Neural progenitor cell (in vitro differentiated cells): ENCODE measurements around the gene PBX1. TPM values are rescaled to one million over a fixed set of nuclear protein-coding genes. Genes with fewer than 3 reads are reported as not detected.

Experiments used
- DNase-seq: peaks from one replicate; pipeline ENCODE4 v3.0.0-alpha.2; 2016; ENCODE audit warnings: low spot score
- H2AFZ ChIP-seq: fragments of 200-600 bp; sonication (generic); replicated peaks from 2 replicates; pipeline ENCODE4 v1.6.1; 2016; ENCODE audit warnings: antibody characterized with exemption
- H3F3A ChIP-seq: fragments of 200-600 bp; sonication (generic); 2 replicates; pipeline ENCODE4 v1.6.1; 2016; ENCODE audit warnings: antibody characterized with exemption, low read depth
- H3K27ac ChIP-seq: fragments of 200-600 bp; sonication (generic); 2 replicates; pipeline ENCODE4 v1.5.1; 2016; ENCODE audit warnings: mild to moderate bottlenecking
- H3K27me3 ChIP-seq: fragments of 200-600 bp; sonication (generic); 2 replicates; pipeline ENCODE4 v1.6.1; 2016; ENCODE audit warnings: mild to moderate bottlenecking, moderate library complexity
- H3K36me3 ChIP-seq: fragments of 200-600 bp; sonication (generic); 2 replicates; pipeline ENCODE4 v1.5.1; 2016
- H3K4me1 ChIP-seq: fragments of 200-600 bp; sonication (generic); 2 replicates; pipeline ENCODE4 v1.6.1; 2016; ENCODE audit warnings: mixed run types
- H3K4me2 ChIP-seq: fragments of 200-600 bp; sonication (generic); 2 replicates; pipeline ENCODE4 v1.6.1; 2016
- H3K4me3 ChIP-seq: fragments of 200-600 bp; sonication (generic); 2 replicates; pipeline ENCODE4 v1.5.1; 2016
- H3K79me2 ChIP-seq: fragments of 200-600 bp; sonication (generic); 2 replicates; pipeline ENCODE4 v1.6.1; 2016; ENCODE audit warnings: low read depth
- H3K9ac ChIP-seq: fragments of 200-600 bp; sonication (generic); 2 replicates; pipeline ENCODE4 v1.6.1; 2016
- H3K9me3 ChIP-seq: fragments of 200-600 bp; sonication (generic); 2 replicates; pipeline ENCODE4 v1.5.1; 2016; ENCODE audit warnings: low read depth
- H4K20me1 ChIP-seq: fragments of 200-600 bp; sonication (generic); 2 replicates; pipeline ENCODE4 v1.6.1; 2016; ENCODE audit warnings: low read depth
- H3K27ac Mint-ChIP-seq: 3 replicates; pipeline ENCODE4 v1.8.0; 2021; ENCODE audit warnings: mixed read lengths
- H3K27me3 Mint-ChIP-seq: 2 replicates; pipeline ENCODE4 v1.8.0; 2022; ENCODE audit warnings: low read depth, mild to moderate bottlenecking, inconsistent platforms, moderate library complexity, mixed read lengths; ENCODE audit not compliant: insufficient read depth
- H3K36me3 Mint-ChIP-seq: 3 replicates; pipeline ENCODE4 v1.8.0; 2021; ENCODE audit warnings: mixed read lengths
- H3K4me1 Mint-ChIP-seq: 3 replicates; pipeline ENCODE4 v1.8.0; 2021; ENCODE audit warnings: mixed read lengths
- H3K4me3 Mint-ChIP-seq: 3 replicates; pipeline ENCODE4 v1.8.0; 2021; ENCODE audit warnings: mild to moderate bottlenecking, moderate library complexity, mixed read lengths
- H3K9me3 Mint-ChIP-seq: 3 replicates; pipeline ENCODE4 v1.8.0; 2020; ENCODE audit warnings: mixed read lengths
- CTCF ChIP-seq: fragments of 200-600 bp; sonication (generic); IDR thresholded peaks from 2 replicates; pipeline ENCODE4 v1.5.1; 2017; ENCODE audit warnings: antibody characterized with exemption, mild to moderate bottlenecking
- EZH2 ChIP-seq: fragments of 200-600 bp; sonication (generic); IDR thresholded peaks from 2 replicates; pipeline ENCODE4 v1.6.1; 2017; ENCODE audit warnings: antibody characterized with exemption, mild to moderate bottlenecking, moderate library complexity
- EZH2phosphoT487 ChIP-seq: fragments of 200-600 bp; sonication (generic); IDR thresholded peaks from 2 replicates; pipeline ENCODE4 v1.6.1; 2017; ENCODE audit warnings: antibody characterized with exemption
- total RNA-seq: library from RNA; depleted of rRNA; stranded (reverse); fragments of >200 nt; gene quantifications from 2 replicates; pipeline ENCODE4 v1.2.3, GENCODE V29; 2015; ENCODE audit warnings: low replicate concordance

Gene PBX1
- total RNA-seq, 1 donor from 2014 or later, result 91.1 TPM

GRCh38 chr1:164561007-164561406 is 2.0 kb downstream of the PBX1 start:
- Histone ChIP-seq H3K27me3 (no peaks in the 10 kb centered on the region), H2AFZ (no peak overlapping the region), H3K9ac (peak overlapping the region; percentile 67), H3K79me2 (peaks cover 64% of the 10 kb centered on the region), H3K9me3 (no peaks in the 10 kb centered on the region), H3K4me3 (peak overlapping the region; percentile 81), H3K27ac (peak overlapping the region; percentile 10), H3K4me1 (peaks cover 41% of the 10 kb centered on the region), H3F3A (peaks cover 22% of the 10 kb centered on the region), H3K4me2 (peak overlapping the region; percentile 93), H4K20me1 (peaks cover 42% of the 10 kb centered on the region), H3K36me3 (no peaks in the 10 kb centered on the region)
- Mint-ChIP-seq H3K4me3 (peak overlapping the region; percentile 100), H3K27me3 (no peaks in the 10 kb centered on the region), H3K27ac (peak overlapping the region; percentile 85), H3K4me1 (peaks cover 57% of the 10 kb centered on the region), H3K36me3 (peaks cover 4% of the 10 kb centered on the region), H3K9me3 (no peaks in the 10 kb centered on the region)
- no peak for TF ChIP-seq EZH2
- no peak for TF ChIP-seq EZH2phosphoT487
- TF ChIP-seq CTCF, result no peak
- DNase-seq, result no peak

- Histone ChIP-seq H3K9ac (peak overlapping the region; percentile 67), H4K20me1 (peaks cover 46% of the 10 kb centered on the region), H3K27me3 (no peaks in the 10 kb centered on the region), H3K4me3 (peak overlapping the region; percentile 81), H3K4me2 (peak overlapping the region; percentile 93), H2AFZ (no peak overlapping the region), H3K36me3 (no peaks in the 10 kb centered on the region), H3K27ac (peak overlapping the region; percentile 10), H3K4me1 (peaks cover 46% of the 10 kb centered on the region), H3K79me2 (peaks cover 68% of the 10 kb centered on the region), H3K9me3 (no peaks in the 10 kb centered on the region), H3F3A (peaks cover 22% of the 10 kb centered on the region)
- H3K36me3 Mint-ChIP-seq, result peaks cover 4% of the 10 kb centered on the region
- H3K27ac Mint-ChIP-seq, result peak overlapping the region; percentile 71
- no peaks in the 10 kb centered on the region for H3K27me3 Mint-ChIP-seq
- no peak for DNase-seq
- H3K4me1 Mint-ChIP-seq, result peaks cover 62% of the 10 kb centered on the region
- no peaks in the 10 kb centered on the region for H3K9me3 Mint-ChIP-seq
- no peak for TF ChIP-seq CTCF
- no peak for TF ChIP-seq EZH2
- no peak for TF ChIP-seq EZH2phosphoT487
- peak overlapping the region; percentile 100 for H3K4me3 Mint-ChIP-seq
These were observed 2.5 kb downstream of the PBX1 start for GRCh38 chr1:164561472-164561871.

DNA sequence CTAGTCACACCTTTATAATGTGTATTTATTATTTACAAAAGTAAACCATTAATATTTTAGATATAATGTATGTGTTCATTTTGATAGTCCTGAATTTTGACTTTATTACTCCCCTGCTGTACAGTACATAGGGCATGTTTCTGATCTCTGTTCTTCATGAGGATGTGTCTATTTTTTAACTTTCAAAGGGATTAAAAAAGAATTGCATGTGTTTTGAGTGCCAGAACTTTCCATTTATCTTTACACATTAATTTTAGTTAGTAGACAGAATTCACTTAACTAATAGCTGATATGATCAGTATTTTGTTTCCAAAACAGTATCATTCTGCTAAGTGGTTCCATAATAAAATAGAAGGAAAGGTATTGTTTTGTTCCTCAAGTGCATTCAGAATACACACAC is 3.1 kb downstream of the PBX1 start:
- H3K4me3 Mint-ChIP-seq, result peak overlapping the region; percentile 100
- peaks cover 52% of the 10 kb centered on the region for H4K20me1 ChIP-seq
- H3K27ac ChIP-seq, result no peak overlapping the region
- H3K9ac ChIP-seq, result peak overlapping the region; percentile 67
- TF ChIP-seq EZH2 (no peak), EZH2phosphoT487 (no peak), CTCF (no peak)
- peaks cover 6% of the 10 kb centered on the region for H3K36me3 Mint-ChIP-seq
- no peak overlapping the region for H2AFZ ChIP-seq
- peaks cover 64% of the 10 kb centered on the region for H3K4me1 Mint-ChIP-seq
- H3K79me2 ChIP-seq, result peaks cover 74% of the 10 kb centered on the region
- peak overlapping the region; percentile 57 for H3K27ac Mint-ChIP-seq
- peak overlapping the region; percentile 81 for H3K4me3 ChIP-seq
- H3K4me1 ChIP-seq, result peaks cover 51% of the 10 kb centered on the region
- H3K36me3 ChIP-seq, result no peaks in the 10 kb centered on the region
- no peaks in the 10 kb centered on the region for H3K9me3 ChIP-seq
- no peaks in the 10 kb centered on the region for H3K27me3 Mint-ChIP-seq
- no peaks in the 10 kb centered on the region for H3K9me3 Mint-ChIP-seq
- no peaks in the 10 kb centered on the region for H3K27me3 ChIP-seq
- peaks cover 22% of the 10 kb centered on the region for H3F3A ChIP-seq
- DNase-seq, result no peak
- H3K4me2 ChIP-seq, result peak overlapping the region; percentile 93
